Kidney tubule cell (primary cell): ENCODE data around the gene USH2A.

Source experiments
- DNase-seq: peaks from one replicate; pipeline ENCODE4 v3.0.0-alpha.2; 2018; ENCODE audit warnings: low spot score

The USH2A gene

GRCh38 chr1:215717677-215718426, 705.4 kb downstream of the USH2A start:
- no peak for DNase-seq

GRCh38 chr1:215710899-215711225, 712.4 kb downstream of the USH2A start:
- no peak for DNase-seq

GRCh38 chr1:215710036-215710898, 713.0 kb downstream of the USH2A start:
- DNase-seq = peak; percentile 51

GRCh38 chr1:215704089-215704860, 719.0 kb downstream of the USH2A start:
- DNase-seq = no peak

- peak; percentile 58 for DNase-seq
Measured at GRCh38 chr1:215682232-215682631, 741.0 kb downstream of the USH2A start.

GRCh38 chr1:215681041-215681440, 742.2 kb downstream of the USH2A start:
- no peak for DNase-seq

GRCh38 chr1:215679231-215679630, 744.0 kb downstream of the USH2A start:
- DNase-seq = no peak

- no peak for DNase-seq
Measured at GRCh38 chr1:215677112-215677511, 746.1 kb downstream of the USH2A start.

GRCh38 chr1:215673943-215674342, 749.3 kb downstream of the USH2A start:
- no peak for DNase-seq

GRCh38 chr1:215672482-215672881, 750.8 kb downstream of the USH2A start:
- no peak for DNase-seq

- DNase-seq = no peak
Measured at GRCh38 chr1:215669806-215670491, 753.3 kb downstream of the USH2A start.

- DNase-seq = no peak
Measured at GRCh38 chr1:215667761-215668160, 755.5 kb downstream of the USH2A start.

GRCh38 chr1:215665215-215665614, 758.0 kb downstream of the USH2A start:
- peak; percentile 89 for DNase-seq

- peak; percentile 13 for DNase-seq
Measured at GRCh38 chr1:215661033-215661432, 762.2 kb downstream of the USH2A start.

GRCh38 chr1:215660259-215660658, 763.0 kb downstream of the USH2A start:
- DNase-seq = peak; percentile 51

- DNase-seq = no peak
Measured at GRCh38 chr1:215657047-215657446, 766.2 kb downstream of the USH2A start.

GRCh38 chr1:215652371-215652770, 770.9 kb downstream of the USH2A start:
- no peak for DNase-seq

- no peak for DNase-seq
Measured at GRCh38 chr1:215651867-215652266, 771.4 kb downstream of the USH2A start.

GRCh38 chr1:215650446-215651149, 772.6 kb downstream of the USH2A start:
- DNase-seq = no peak

GRCh38 chr1:215648957-215649356, 774.3 kb downstream of the USH2A start:
- DNase-seq = no peak

- DNase-seq = no peak
Measured at GRCh38 chr1:215647738-215648137, 775.5 kb downstream of the USH2A start.
